DOHH2 (cell line): ENCODE measurements around the gene PHF2.

Experiments
- H3F3A ChIP-seq: fragments of 200-600 bp; sonication (generic), shearing (Covaris generic); 2 replicates; pipeline ENCODE4 v1.6.0; 2016; ENCODE audit warnings: antibody characterized with exemption, mild to moderate bottlenecking; ENCODE audit not compliant: control insufficient read depth, insufficient read depth
- H3K27ac ChIP-seq: fragments of 200-600 bp; sonication (generic); 2 replicates; pipeline ENCODE4 v1.5.1; 2014; ENCODE audit warnings: low read depth, mild to moderate bottlenecking, low read length, moderate library complexity
- H3K27me3 ChIP-seq: fragments of 200-600 bp; sonication (generic); 2 replicates; pipeline ENCODE4 v1.6.1; 2014; ENCODE audit warnings: mild to moderate bottlenecking, low read length, mixed read lengths; ENCODE audit not compliant: control insufficient read depth
- H3K36me3 ChIP-seq: fragments of 200-600 bp; sonication (generic); 2 replicates; pipeline ENCODE4 v1.6.1; 2014; ENCODE audit warnings: mild to moderate bottlenecking, low read length, moderate library complexity, mixed read lengths; ENCODE audit not compliant: control insufficient read depth
- H3K4me1 ChIP-seq: fragments of 200-600 bp; sonication (generic); 2 replicates; pipeline ENCODE4 v1.6.1; 2014; ENCODE audit warnings: mild to moderate bottlenecking, low read length, mixed read lengths; ENCODE audit not compliant: control insufficient read depth
- H3K4me2 ChIP-seq: fragments of 200-600 bp; sonication (generic); 2 replicates; pipeline ENCODE4 v1.6.0; 2014; ENCODE audit warnings: mild to moderate bottlenecking, low read length, moderate library complexity
- H3K4me3 ChIP-seq: fragments of 200-600 bp; sonication (generic); 2 replicates; pipeline ENCODE4 v1.5.1; 2014; ENCODE audit warnings: mild to moderate bottlenecking, low read length, mixed read lengths
- H3K79me2 ChIP-seq: fragments of 200-600 bp; sonication (generic); 2 replicates; pipeline ENCODE4 v1.6.1; 2014; ENCODE audit warnings: mild to moderate bottlenecking, low read length, mixed read lengths; ENCODE audit not compliant: control insufficient read depth
- H3K9me2 ChIP-seq: fragments of 200-600 bp; sonication (generic); replicated peaks from 2 replicates; pipeline ENCODE4 v1.6.1; 2014; ENCODE audit warnings: mild to moderate bottlenecking, low read length, mixed read lengths; ENCODE audit not compliant: control insufficient read depth
- H3K9me3 ChIP-seq: fragments of 200-600 bp; sonication (generic); 2 replicates; pipeline ENCODE4 v1.6.1; 2014; ENCODE audit warnings: antibody characterized with exemption, low read length, mixed read lengths; ENCODE audit not compliant: control insufficient read depth, insufficient read depth
- H4K20me1 ChIP-seq: fragments of 200-600 bp; sonication (generic); 2 replicates; pipeline ENCODE4 v1.6.0; 2014; ENCODE audit warnings: low read depth, mild to moderate bottlenecking, antibody characterized with exemption, low read length, moderate library complexity; ENCODE audit not compliant: control insufficient read depth, insufficient read depth
- EZH2phosphoT487 ChIP-seq: fragments of 200-600 bp; sonication (generic); IDR thresholded peaks from 2 replicates; pipeline ENCODE4 v1.6.1; 2017; ENCODE audit warnings: borderline replicate concordance, mild to moderate bottlenecking, antibody characterized with exemption, low read length, moderate library complexity, mixed read lengths
- TF ChIP-seq, protein P1 (sequence below): fragments of 200-600 bp; sonication (generic); IDR thresholded peaks from one replicate; pipeline ENCODE4 v1.5.1; 2014; ENCODE audit warnings: antibody characterized with exemption, mild to moderate bottlenecking, low read depth, low read length; ENCODE audit not compliant: poor library complexity, severe bottlenecking

PHF2 gene

DNA sequence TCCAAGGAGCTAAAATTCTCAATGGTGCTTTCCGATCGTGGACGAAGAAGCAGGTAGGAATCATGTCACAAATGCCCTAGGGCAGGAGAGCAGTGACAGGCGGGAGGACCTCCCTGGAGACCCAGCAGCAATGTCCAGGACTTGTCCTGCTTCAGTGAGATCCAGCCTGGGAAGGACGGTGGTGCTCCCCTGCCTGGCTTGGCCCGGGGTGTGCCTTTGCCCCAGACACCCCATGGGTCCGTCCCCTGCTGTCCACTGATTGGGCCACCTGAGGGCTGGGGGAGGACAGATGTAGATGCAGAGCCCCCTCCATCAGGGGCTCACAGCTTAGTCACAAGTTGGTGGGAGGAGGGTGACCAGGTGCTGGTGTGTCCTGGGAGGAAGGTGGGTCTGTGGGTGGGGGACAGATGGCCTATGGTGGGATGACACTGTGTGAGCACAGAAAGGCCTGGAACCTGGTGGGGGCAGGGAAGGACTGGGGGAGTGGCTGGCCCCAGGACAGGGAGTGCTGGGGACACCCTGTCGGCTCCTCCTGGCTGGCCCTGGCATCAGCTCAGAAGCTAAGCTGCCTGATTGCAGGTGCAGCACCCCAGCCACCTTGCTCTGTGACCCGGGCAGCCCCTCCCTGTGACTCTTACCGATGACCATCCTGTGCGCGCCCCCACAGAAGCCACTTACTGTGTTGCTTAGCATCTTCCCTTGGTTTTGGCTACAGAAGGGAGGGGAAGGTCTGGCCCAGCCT is 82.0 kb downstream of the PHF2 start:
- Histone ChIP-seq H3K36me3 (peaks cover 4% of the 10 kb centered on the region; the same call in 1 of the 2 replicates), H3K27me3 (no peaks in the 10 kb centered on the region), H3K79me2 (no peaks in the 10 kb centered on the region), H4K20me1 (no peaks in the 10 kb centered on the region), H3K4me3 (no peak overlapping the region), H3K9me2 (no peaks in the 10 kb centered on the region), H3K27ac (no peak overlapping the region), H3F3A (no peaks in the 10 kb centered on the region), H3K9me3 (no peaks in the 10 kb centered on the region), H3K4me1 (no peaks in the 10 kb centered on the region), H3K4me2 (no peak overlapping the region)
- TF ChIP-seq, protein P1, sequence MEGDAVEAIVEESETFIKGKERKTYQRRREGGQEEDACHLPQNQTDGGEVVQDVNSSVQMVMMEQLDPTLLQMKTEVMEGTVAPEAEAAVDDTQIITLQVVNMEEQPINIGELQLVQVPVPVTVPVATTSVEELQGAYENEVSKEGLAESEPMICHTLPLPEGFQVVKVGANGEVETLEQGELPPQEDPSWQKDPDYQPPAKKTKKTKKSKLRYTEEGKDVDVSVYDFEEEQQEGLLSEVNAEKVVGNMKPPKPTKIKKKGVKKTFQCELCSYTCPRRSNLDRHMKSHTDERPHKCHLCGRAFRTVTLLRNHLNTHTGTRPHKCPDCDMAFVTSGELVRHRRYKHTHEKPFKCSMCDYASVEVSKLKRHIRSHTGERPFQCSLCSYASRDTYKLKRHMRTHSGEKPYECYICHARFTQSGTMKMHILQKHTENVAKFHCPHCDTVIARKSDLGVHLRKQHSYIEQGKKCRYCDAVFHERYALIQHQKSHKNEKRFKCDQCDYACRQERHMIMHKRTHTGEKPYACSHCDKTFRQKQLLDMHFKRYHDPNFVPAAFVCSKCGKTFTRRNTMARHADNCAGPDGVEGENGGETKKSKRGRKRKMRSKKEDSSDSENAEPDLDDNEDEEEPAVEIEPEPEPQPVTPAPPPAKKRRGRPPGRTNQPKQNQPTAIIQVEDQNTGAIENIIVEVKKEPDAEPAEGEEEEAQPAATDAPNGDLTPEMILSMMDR = no peak
- TF ChIP-seq EZH2phosphoT487 = no peak

DNA sequence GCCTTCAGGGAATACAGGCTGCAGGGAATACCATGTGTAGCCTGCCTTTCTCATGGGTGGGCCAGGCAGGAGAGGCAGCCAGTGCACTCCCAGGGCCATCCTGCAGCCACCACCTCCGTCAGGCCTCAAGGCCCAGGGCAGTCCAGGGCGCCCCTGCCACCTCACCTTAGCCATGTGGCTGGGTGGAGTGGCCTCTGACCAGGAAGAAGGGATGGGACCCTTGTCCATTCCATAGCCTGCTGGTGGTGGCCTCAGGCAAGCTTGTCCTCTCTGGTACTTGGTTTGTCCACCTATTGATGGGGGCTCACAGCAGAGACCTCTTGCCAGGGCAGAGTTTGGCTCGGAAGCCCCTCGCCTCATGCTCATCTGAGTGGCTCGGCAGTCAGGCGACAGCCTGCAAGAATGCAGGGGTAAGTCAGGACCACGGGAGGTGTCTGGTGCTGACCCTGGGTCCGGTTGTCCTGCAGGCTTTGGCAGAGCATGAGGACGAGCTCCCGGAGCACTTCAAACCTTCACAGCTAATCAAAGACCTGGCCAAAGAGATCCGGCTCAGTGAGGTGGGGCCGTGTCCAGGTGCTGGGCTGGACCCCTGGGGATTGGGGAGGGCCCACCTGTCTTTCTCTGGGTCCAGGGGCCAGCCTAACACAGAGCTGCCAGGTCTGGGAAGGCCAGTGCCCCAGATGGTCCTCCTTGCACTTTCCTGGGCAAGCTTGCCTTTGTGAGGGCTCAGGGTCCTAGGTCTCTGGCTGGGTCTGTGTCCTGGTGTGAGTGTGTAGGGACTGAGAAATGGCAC is 82.9 kb downstream of the PHF2 start:
- Histone ChIP-seq H4K20me1 (no peaks in the 10 kb centered on the region), H3F3A (no peaks in the 10 kb centered on the region), H3K27ac (no peak overlapping the region), H3K9me3 (no peaks in the 10 kb centered on the region), H3K4me3 (no peak overlapping the region), H3K9me2 (no peaks in the 10 kb centered on the region), H3K4me2 (no peak overlapping the region), H3K79me2 (no peaks in the 10 kb centered on the region), H3K4me1 (no peaks in the 10 kb centered on the region), H3K36me3 (peaks cover 4% of the 10 kb centered on the region; the same call in 1 of the 2 replicates), H3K27me3 (no peaks in the 10 kb centered on the region)
- TF ChIP-seq, protein P1 = no peak
- TF ChIP-seq EZH2phosphoT487 = no peak

GRCh38 chr9:93659837-93660177 is 83.4 kb downstream of the PHF2 start:
- Histone ChIP-seq H3K4me2 (no peak overlapping the region), H3K4me3 (no peak overlapping the region), H3K27ac (no peak overlapping the region), H3K9me2 (no peaks in the 10 kb centered on the region), H3K79me2 (no peaks in the 10 kb centered on the region), H3K4me1 (no peaks in the 10 kb centered on the region), H4K20me1 (no peaks in the 10 kb centered on the region), H3K27me3 (no peaks in the 10 kb centered on the region), H3K9me3 (no peaks in the 10 kb centered on the region), H3F3A (no peaks in the 10 kb centered on the region), H3K36me3 (peaks cover under 1% of the 10 kb centered on the region; the same call in 1 of the 2 replicates)
- TF ChIP-seq, protein P1 = no peak
- no peak for TF ChIP-seq EZH2phosphoT487
